ENCODE results near the gene ADGRV1.

DNA sequence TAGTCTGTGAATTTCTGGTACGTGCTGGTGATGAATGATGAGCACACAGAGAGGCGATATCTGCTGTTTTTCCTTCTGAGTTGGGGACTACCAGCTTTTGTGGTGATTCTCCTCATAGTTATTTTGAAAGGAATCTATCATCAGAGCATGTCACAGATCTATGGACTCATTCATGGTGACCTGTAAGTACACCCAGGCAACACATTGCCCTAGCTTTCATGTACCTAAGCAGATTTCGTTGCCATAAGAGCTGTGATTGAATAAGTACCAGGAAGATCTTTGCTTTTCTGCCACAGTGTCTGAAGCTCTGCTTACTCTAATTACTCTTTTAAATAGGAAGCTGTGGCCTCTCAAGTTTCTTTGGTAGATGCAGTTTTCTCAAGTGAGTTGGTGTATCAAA is 426.7 kb downstream of the ADGRV1 start:
- TF ChIP-seq, protein P1, sequence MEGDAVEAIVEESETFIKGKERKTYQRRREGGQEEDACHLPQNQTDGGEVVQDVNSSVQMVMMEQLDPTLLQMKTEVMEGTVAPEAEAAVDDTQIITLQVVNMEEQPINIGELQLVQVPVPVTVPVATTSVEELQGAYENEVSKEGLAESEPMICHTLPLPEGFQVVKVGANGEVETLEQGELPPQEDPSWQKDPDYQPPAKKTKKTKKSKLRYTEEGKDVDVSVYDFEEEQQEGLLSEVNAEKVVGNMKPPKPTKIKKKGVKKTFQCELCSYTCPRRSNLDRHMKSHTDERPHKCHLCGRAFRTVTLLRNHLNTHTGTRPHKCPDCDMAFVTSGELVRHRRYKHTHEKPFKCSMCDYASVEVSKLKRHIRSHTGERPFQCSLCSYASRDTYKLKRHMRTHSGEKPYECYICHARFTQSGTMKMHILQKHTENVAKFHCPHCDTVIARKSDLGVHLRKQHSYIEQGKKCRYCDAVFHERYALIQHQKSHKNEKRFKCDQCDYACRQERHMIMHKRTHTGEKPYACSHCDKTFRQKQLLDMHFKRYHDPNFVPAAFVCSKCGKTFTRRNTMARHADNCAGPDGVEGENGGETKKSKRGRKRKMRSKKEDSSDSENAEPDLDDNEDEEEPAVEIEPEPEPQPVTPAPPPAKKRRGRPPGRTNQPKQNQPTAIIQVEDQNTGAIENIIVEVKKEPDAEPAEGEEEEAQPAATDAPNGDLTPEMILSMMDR (IDR thresholded peaks at IDR 0.05): no peak
- TF ChIP-seq EP300 (IDR thresholded peaks at IDR 0.05) (no peak), POLR2A (IDR thresholded peaks at IDR 0.05) (no peak), POLR2AphosphoS5 (IDR thresholded peaks at IDR 0.05) (no peak)
